Neural cell (in vitro differentiated cells): Measurements from ENCODE around the gene PPY. TPM values are rescaled to one million over a fixed set of nuclear protein-coding genes. Genes with fewer than 3 reads are reported as not detected.

Experiments
- H2AFZ ChIP-seq: fragments of 200-600, 300-800 bp; sonication (generic), shearing (Covaris generic); 2 replicates; pipeline ENCODE4 v1.6.0; 2014; ENCODE audit warnings: low read depth, mild to moderate bottlenecking, antibody characterized with exemption, low read length, moderate library complexity
- H3F3A ChIP-seq: fragments of 200-600 bp; shearing (Covaris generic); 2 replicates; pipeline ENCODE4 v1.6.1; 2016; ENCODE audit warnings: mild to moderate bottlenecking, moderate library complexity, mixed read lengths, antibody characterized with exemption, low read length; ENCODE audit not compliant: insufficient read depth, poor library complexity, severe bottlenecking
- H3K27ac ChIP-seq: fragments of 200-600, 300-800 bp; sonication (generic), shearing (Covaris generic); 2 replicates; pipeline ENCODE4 v1.5.1; 2014; ENCODE audit warnings: mild to moderate bottlenecking, low read length, moderate library complexity
- H3K27me3 ChIP-seq: fragments of 300-800, 200-600 bp; sonication (generic), shearing (Covaris generic); 2 replicates; pipeline ENCODE4 v1.6.0; 2014; ENCODE audit warnings: mild to moderate bottlenecking, low read depth, low read length, moderate library complexity; ENCODE audit not compliant: insufficient read depth
- H3K36me3 ChIP-seq: fragments of 300-800, 200-600 bp; sonication (generic), shearing (Covaris generic); 2 replicates; pipeline ENCODE4 v1.5.1; 2014; ENCODE audit warnings: mild to moderate bottlenecking, antibody characterized with exemption, low read length, moderate library complexity; ENCODE audit not compliant: insufficient read depth
- H3K4me2 ChIP-seq: fragments of 300-800, 200-600 bp; sonication (generic), shearing (Covaris generic); 2 replicates; pipeline ENCODE4 v1.6.0; 2014; ENCODE audit warnings: mild to moderate bottlenecking, low read length
- H3K4me3 ChIP-seq: fragments of 300-800, 200-600 bp; sonication (generic), shearing (Covaris generic); 2 replicates; pipeline ENCODE4 v1.5.1; 2014; ENCODE audit warnings: mild to moderate bottlenecking, low read length, moderate library complexity
- H3K79me2 ChIP-seq: fragments of 200-600 bp; shearing (Covaris generic); replicated peaks from 2 replicates; pipeline ENCODE4 v1.6.0; 2014; ENCODE audit warnings: mild to moderate bottlenecking, low read length, moderate library complexity; ENCODE audit not compliant: insufficient read depth
- H3K9ac ChIP-seq: fragments of 300-800, 200-600 bp; sonication (generic), shearing (Covaris generic); 2 replicates; pipeline ENCODE4 v1.6.1; 2016; ENCODE audit warnings: mild to moderate bottlenecking, low read length, mixed read lengths
- H3K9me2 ChIP-seq: fragments of 200-600 bp; shearing (Covaris generic); 2 replicates; pipeline ENCODE4 v1.6.1; 2016; ENCODE audit warnings: mild to moderate bottlenecking, low read length, mixed read lengths; ENCODE audit not compliant: insufficient read depth
- H3K9me3 ChIP-seq: fragments of 200-600, 300-800 bp; sonication (generic), shearing (Covaris generic); 2 replicates; pipeline ENCODE4 v1.6.1; 2016; ENCODE audit warnings: mild to moderate bottlenecking, mixed run types, low read length, moderate library complexity, mixed read lengths
- H4K20me1 ChIP-seq: fragments of 200-600 bp; shearing (Covaris generic); 2 replicates; pipeline ENCODE4 v1.6.1; 2016; ENCODE audit warnings: mild to moderate bottlenecking, mixed run types; ENCODE audit not compliant: insufficient read depth
- CTCF ChIP-seq: fragments of 450-650 bp; IDR thresholded peaks from 2 replicates; pipeline ENCODE4 v1.5.1; 2014; ENCODE audit warnings: antibody characterized with exemption, mild to moderate bottlenecking, moderate library complexity; ENCODE audit not compliant: poor library complexity, severe bottlenecking
- EP300 ChIP-seq: fragments of 450-650 bp; conservative IDR thresholded peaks from 2 replicates; pipeline ENCODE4 v1.6.1; 2014; ENCODE audit warnings: antibody characterized with exemption, mild to moderate bottlenecking, moderate library complexity; ENCODE audit not compliant: poor library complexity, severe bottlenecking
- EZH2 ChIP-seq: fragments of 200-600, 300-800 bp; shearing (Covaris generic), sonication (generic); IDR thresholded peaks from 2 replicates; pipeline ENCODE4 v1.6.1; 2014; ENCODE audit warnings: antibody characterized with exemption, low read length, borderline replicate concordance, mild to moderate bottlenecking; ENCODE audit not compliant: insufficient read depth, poor library complexity, severe bottlenecking
- MXI1 ChIP-seq: fragments of 450-650 bp; conservative IDR thresholded peaks from 2 replicates; pipeline ENCODE4 v1.6.1; 2014; ENCODE audit warnings: antibody characterized with exemption, mild to moderate bottlenecking; ENCODE audit not compliant: poor library complexity, severe bottlenecking
- POLR2AphosphoS5 ChIP-seq: IDR thresholded peaks from 2 replicates; pipeline ENCODE4 v1.6.1; 2012
- RAD21 ChIP-seq: fragments of 450-650 bp; conservative IDR thresholded peaks from 2 replicates; pipeline ENCODE4 v1.6.1; 2014; ENCODE audit warnings: antibody characterized with exemption, mild to moderate bottlenecking, moderate library complexity
- REST ChIP-seq: IDR thresholded peaks from 2 replicates; pipeline ENCODE4 v1.6.1; 2012; ENCODE audit warnings: borderline replicate concordance
- SMC3 ChIP-seq: fragments of 450-650 bp; conservative IDR thresholded peaks from 2 replicates; pipeline ENCODE4 v1.6.1; 2014; ENCODE audit warnings: antibody characterized with exemption, mild to moderate bottlenecking, moderate library complexity; ENCODE audit not compliant: poor library complexity
- TAF1 ChIP-seq: IDR thresholded peaks from 2 replicates; pipeline ENCODE4 v1.6.1; 2012; ENCODE audit warnings: low read depth
- polyA plus RNA-seq: library from polyadenylated mRNA; depleted of rRNA; stranded (reverse); fragments of >200 nt; gene quantifications from 2 replicates; pipeline ENCODE4 v1.2.3, GENCODE V29; 2014

PPY gene
- polyA plus RNA-seq, 1 donor from 2014 or later = not detected

- Histone ChIP-seq H2AFZ (no peak overlapping the region), H3K79me2 (no peaks in the 10 kb centered on the region), H3K9ac (no peak overlapping the region), H3K9me3 (no peaks in the 10 kb centered on the region), H3F3A (no peaks in the 10 kb centered on the region), H3K36me3 (no peaks in the 10 kb centered on the region), H3K4me2 (no peak overlapping the region), H3K9me2 (no peaks in the 10 kb centered on the region), H4K20me1 (no peaks in the 10 kb centered on the region), H3K4me3 (no peak overlapping the region), H3K27ac (no peak overlapping the region), H3K27me3 (peaks cover 45% of the 10 kb centered on the region)
- TF ChIP-seq TAF1 = no peak
- TF ChIP-seq EZH2 = no peak
- no peak for TF ChIP-seq RAD21
- TF ChIP-seq EP300 = no peak
- TF ChIP-seq MXI1 = no peak
- no peak for TF ChIP-seq POLR2AphosphoS5
- no peak for TF ChIP-seq SMC3
- TF ChIP-seq CTCF = no peak
- no peak for TF ChIP-seq REST
Measured at GRCh38 chr17:43951750-43952149, 9.5 kb upstream of the PPY start.

GRCh38 chr17:43950554-43950953 is 8.3 kb upstream of the PPY start:
- H3K36me3 ChIP-seq = no peaks in the 10 kb centered on the region
- H3K79me2 ChIP-seq = no peaks in the 10 kb centered on the region
- peaks cover 45% of the 10 kb centered on the region for H3K27me3 ChIP-seq
- H3F3A ChIP-seq = no peaks in the 10 kb centered on the region
- no peak overlapping the region for H2AFZ ChIP-seq
- no peak for TF ChIP-seq EZH2
- no peak for TF ChIP-seq EP300
- TF ChIP-seq TAF1 = no peak
- no peak for TF ChIP-seq REST
- no peak for TF ChIP-seq POLR2AphosphoS5
- TF ChIP-seq RAD21 = no peak
- no peak for TF ChIP-seq CTCF
- no peak for TF ChIP-seq MXI1
- TF ChIP-seq SMC3 = no peak
- no peak overlapping the region for H3K4me3 ChIP-seq
- no peak overlapping the region for H3K4me2 ChIP-seq
- H4K20me1 ChIP-seq = no peaks in the 10 kb centered on the region
- no peak overlapping the region for H3K27ac ChIP-seq
- H3K9me2 ChIP-seq = no peaks in the 10 kb centered on the region
- H3K9ac ChIP-seq = no peak overlapping the region
- H3K9me3 ChIP-seq = no peaks in the 10 kb centered on the region
